Measurements from ENCODE around the gene PPP4C.
"Not testable (repeated sequence)": the region's sequence is repeated elsewhere in the genome, so short reads cannot be mapped to it uniquely, and the experiment has no call there.

The PPP4C gene

GRCh38 chr16:30075503-30076275 is at the start of gene PPP4C:
Gene PPP4C, plus strand, starts transcription at chr16:30075994. Its CDS starts 384 bp downstream, at chr16:30076378.
- DNase-seq (ENCODE audit: low read depth in 1 of 2, low spot score in 1 of 2) = peak; percentile 77 to 85

- no peak for DNase-seq (ENCODE audit: low read depth in 1 of 2, low spot score in 1 of 2)
These were observed 49.3 kb upstream of the PPP4C start for GRCh38 chr16:30026449-30026848.

GRCh38 chr16:30027588-30028437 is 48.0 kb upstream of the PPP4C start:
- no peak for DNase-seq (ENCODE audit: low read depth in 1 of 2, low spot score in 1 of 2)

- DNase-seq (ENCODE audit: low read depth in 1 of 2, low spot score in 1 of 2) = no peak
These were observed 47.2 kb upstream of the PPP4C start for GRCh38 chr16:30028438-30029076.

- no peak for DNase-seq (ENCODE audit: low read depth in 1 of 2, low spot score in 1 of 2)
These were observed 45.6 kb upstream of the PPP4C start for GRCh38 chr16:30030011-30030685.

GRCh38 chr16:30030841-30031413 is 44.9 kb upstream of the PPP4C start, which contains the start of gene TLCD3B:
Gene TLCD3B, minus strand, starts transcription at chr16:30031271. Its CDS starts 744 bp downstream, at chr16:30030527.
- no peak for DNase-seq (ENCODE audit: low read depth in 1 of 2, low spot score in 1 of 2)

- DNase-seq (ENCODE audit: low read depth in 1 of 2, low spot score in 1 of 2) = no peak
These were observed 44.3 kb upstream of the PPP4C start for GRCh38 chr16:30031477-30031918.

GRCh38 chr16:30032083-30032819 is 43.5 kb upstream of the PPP4C start:
- peak in 1 of 2 donors; percentile 39 for DNase-seq (ENCODE audit: low read depth in 1 of 2, low spot score in 1 of 2)

GRCh38 chr16:30033270-30033669 is 42.5 kb upstream of the PPP4C start:
- DNase-seq (ENCODE audit: low read depth in 1 of 2, low spot score in 1 of 2) = no peak

- DNase-seq (ENCODE audit: low read depth in 1 of 2, low spot score in 1 of 2) = no peak
These were observed 35.6 kb upstream of the PPP4C start for GRCh38 chr16:30040221-30040620.

- not testable (repeated sequence) for DNase-seq (ENCODE audit: low read depth in 1 of 2, low spot score in 1 of 2)
These were observed 35.1 kb upstream of the PPP4C start for GRCh38 chr16:30040690-30041089.

- DNase-seq (ENCODE audit: low read depth in 1 of 2, low spot score in 1 of 2) = no peak
These were observed 34.0 kb upstream of the PPP4C start for GRCh38 chr16:30041841-30042240.

- no peak for DNase-seq (ENCODE audit: low read depth in 1 of 2, low spot score in 1 of 2)
These were observed 29.6 kb upstream of the PPP4C start for GRCh38 chr16:30046178-30046577.

- DNase-seq (ENCODE audit: low read depth in 1 of 2, low spot score in 1 of 2) = no peak
These were observed 29.2 kb upstream of the PPP4C start for GRCh38 chr16:30046588-30046987.

- no peak for DNase-seq (ENCODE audit: low read depth in 1 of 2, low spot score in 1 of 2)
These were observed 25.9 kb upstream of the PPP4C start for GRCh38 chr16:30049871-30050270.

GRCh38 chr16:30051518-30051917 is 24.3 kb upstream of the PPP4C start:
- DNase-seq (ENCODE audit: low read depth in 1 of 2, low spot score in 1 of 2) = no peak

GRCh38 chr16:30052671-30053372 is 23.0 kb upstream of the PPP4C start:
- peak; percentile 81 for DNase-seq (ENCODE audit: low read depth in 1 of 2, low spot score in 1 of 2)

- no peak for DNase-seq (ENCODE audit: low read depth in 1 of 2, low spot score in 1 of 2)
These were observed 22.3 kb upstream of the PPP4C start for GRCh38 chr16:30053376-30054015.

GRCh38 chr16:30054451-30054850 is 21.3 kb upstream of the PPP4C start:
- no peak for DNase-seq (ENCODE audit: low read depth in 1 of 2, low spot score in 1 of 2)
